H4 (cell line): ENCODE results near the gene E2F3. TPM values are rescaled to one million over a fixed set of nuclear protein-coding genes. Genes with fewer than 3 reads are reported as not detected.

Experiments used
- DNase-seq: peaks from one replicate; pipeline ENCODE4 v3.0.0-alpha.2; 2015; ENCODE audit warnings: low spot score
- total RNA-seq: library from RNA; depleted of rRNA; stranded (reverse); fragments of >200 nt; shearing (Covaris generic); gene quantifications from 2 replicates; pipeline ENCODE4 v1.2.3, GENCODE V29; 2014; rRNA removed

Gene E2F3
- total RNA-seq, 1 experiment from 2014 or later = 7.9 TPM

DNA sequence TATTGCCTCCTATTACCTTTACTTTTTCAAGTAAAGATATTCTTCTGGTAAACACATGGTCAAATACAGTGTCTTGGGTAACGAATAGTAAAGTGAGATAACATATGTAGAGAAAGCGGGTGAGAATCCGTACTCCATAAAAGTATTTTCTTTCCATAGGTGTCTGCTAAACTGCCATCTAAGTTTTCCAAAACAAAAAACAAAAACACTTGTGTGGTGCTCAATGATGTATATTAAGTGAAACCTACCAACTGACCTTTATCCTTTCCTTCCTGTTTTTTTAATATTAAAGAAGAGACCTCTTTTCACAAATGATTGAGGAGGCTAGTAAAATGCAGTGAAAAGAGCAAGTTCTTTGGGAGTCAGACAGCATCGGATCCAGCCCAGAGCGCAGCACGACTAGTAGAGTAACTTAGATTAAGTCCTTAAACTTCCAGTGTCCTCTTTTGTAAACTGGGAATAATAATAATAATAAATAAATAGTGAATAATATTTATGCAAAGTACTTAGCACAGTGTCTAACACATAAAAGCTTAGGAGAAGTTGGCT lies 132.1 kb downstream of the E2F3 start:
- no peak for DNase-seq

DNA sequence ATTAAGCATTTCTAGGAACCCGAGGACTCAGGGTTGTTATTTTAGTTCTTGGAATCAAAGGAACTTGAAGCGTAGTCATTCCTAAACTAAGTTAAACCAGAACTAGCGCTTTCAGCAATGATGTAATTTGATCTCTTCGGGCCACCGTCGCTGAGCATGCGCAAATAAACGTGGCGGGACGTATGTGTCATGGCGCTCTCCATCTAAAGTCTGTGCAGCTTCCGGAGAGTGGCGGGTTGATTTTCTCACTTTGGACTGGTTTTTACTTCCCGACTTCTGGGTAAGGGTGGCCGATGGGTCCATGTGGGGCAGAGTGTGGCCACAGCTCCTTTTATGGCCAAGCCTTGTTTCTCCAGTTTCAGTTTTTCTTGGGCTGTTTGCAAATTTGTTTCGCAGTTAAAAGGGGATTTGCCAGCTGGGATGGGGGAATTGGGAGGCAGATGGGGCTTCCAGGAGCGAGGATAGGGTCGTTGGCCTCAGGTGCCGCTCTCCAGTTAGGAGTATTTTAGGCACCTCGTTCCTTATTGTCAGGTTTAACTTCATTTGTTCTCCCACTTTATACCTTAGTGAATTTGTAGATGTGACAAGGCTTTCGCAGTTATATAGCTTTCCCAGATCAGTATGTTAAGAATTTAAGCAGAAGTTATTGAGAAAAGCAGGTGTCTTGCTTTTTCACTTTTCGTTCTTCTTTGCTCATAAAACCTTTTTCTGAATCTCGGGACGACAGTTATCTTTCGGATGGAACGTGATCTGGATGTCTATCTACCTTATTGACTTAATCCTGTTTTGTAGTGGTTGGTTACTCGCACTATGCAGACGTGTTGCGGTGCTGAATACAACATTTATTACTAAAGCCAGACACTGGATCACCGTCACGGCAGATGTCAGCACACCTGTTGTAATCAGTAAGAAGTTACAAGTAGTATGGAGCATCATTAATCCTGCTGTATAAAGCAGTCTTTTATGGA lies 132.9 kb downstream of the E2F3 start, which contains the start of gene CDKAL1:
CDKAL1 (plus strand) TSS at position 163 of the 968 bp plus-strand sequence. CDS start 11,894 bp downstream, outside the sequence.
- DNase-seq = peak; percentile 91

DNA sequence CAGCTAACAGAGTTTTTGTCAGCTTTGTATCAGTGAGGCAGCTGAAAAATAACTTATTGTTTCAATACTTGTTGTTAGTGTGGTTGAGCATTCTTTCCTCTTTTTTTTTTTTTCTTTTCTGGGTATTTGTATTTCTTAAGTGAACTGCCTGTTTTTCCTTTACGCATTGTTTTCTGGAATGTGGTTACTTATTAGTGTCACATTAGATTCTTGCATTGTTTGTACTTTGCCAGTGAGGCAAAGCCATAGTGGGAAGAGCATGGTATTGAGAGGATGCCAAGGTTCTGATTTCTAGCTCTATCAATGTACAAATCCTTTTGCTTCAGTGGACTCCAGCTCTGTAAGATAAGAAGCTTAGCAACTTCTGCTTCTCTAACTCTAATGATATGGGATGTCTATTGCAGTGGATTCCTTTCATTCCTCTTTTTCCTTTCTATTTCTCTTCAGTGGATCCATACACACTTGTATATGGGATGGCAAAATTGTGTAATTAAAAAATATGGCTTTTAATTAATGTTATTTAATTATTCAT lies 136.5 kb downstream of the E2F3 start:
- no peak for DNase-seq

- DNase-seq = no peak
Observed at GRCh38 chr6:20538907-20539306, 137.2 kb downstream of the E2F3 start.

DNA sequence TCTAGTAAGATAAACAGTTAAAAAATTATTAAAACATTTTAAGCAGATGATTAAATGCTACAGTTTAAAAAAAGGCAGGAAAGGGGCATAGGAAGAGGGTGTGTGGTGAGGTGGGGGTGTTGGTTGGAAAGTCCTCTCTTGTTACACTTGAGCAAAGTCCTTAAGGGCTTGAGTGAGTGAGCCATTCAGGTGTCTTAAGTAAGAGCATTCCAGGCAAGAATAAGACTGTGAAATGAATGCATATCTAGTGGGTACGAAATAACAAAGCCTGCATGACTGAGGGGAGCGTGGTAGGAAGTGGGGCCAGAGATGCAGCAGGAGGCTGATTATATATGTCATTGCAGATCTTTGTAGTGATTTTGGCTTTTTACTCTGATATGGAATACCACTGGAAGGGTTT lies 137.7 kb downstream of the E2F3 start:
- no peak for DNase-seq

- DNase-seq = peak; percentile 11
Observed at GRCh38 chr6:20540683-20541082, 139.0 kb downstream of the E2F3 start.

DNA sequence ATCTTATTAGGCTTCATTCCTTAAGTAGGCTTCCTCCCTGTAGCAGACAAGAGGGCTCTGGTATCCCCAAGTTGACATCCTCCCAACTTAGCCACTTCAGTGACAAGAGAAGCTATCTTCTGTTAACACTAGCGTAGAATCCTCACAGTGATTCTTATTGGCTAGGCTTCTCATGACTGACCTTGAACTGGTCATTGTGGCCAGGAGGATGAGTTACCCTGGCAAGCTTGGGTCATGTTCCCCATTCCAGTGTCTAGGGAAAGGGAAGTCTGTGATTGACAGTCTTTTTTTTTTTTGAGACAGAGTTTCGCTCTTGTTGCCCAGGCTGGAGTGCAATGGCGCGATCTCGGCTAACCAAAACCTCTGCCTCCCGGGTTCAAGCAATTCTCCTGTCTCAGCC lies 139.7 kb downstream of the E2F3 start:
- DNase-seq = no peak

- DNase-seq = peak; percentile 75
Observed at GRCh38 chr6:20542927-20543602, 141.4 kb downstream of the E2F3 start.

Other genes starting within 250 kb of the E2F3 start
- 12.3 and 13.0 TPM in 2 replicates for gene MBOAT1, start 189.4 kb upstream of the E2F3 start, total RNA-seq
- 14.5 and 15.2 TPM in 2 replicates for gene CDKAL1, start 132.6 kb downstream of the E2F3 start, total RNA-seq